ENCODE results near the gene NUBP2. TPM values are rescaled to one million over a fixed set of nuclear protein-coding genes. Genes with fewer than 3 reads are reported as not detected.

NUBP2 gene
- total and polyA plus RNA-seq, 10 of the 15 experiments (the other 5 are each of a cell fraction or from before 2014, with no cell fraction given), result 1.9 to 129 (median 51.7) TPM

GRCh38 chr16:1764971-1765370 is 17.8 kb upstream of the NUBP2 start:
- Histone ChIP-seq H3K9me3 (replicated peaks; ENCODE audit: control insufficient read depth, insufficient read depth, low read length) (no peaks in the 10 kb centered on the region), H3K4me3 (no peak overlapping the region), H4K20me1 (ENCODE audit: control insufficient read depth, insufficient read depth) (no peaks in the 10 kb centered on the region), H3K4me2 (ENCODE audit: control insufficient read depth, insufficient read depth) (no peak overlapping the region), H2AFZ (ENCODE audit: control insufficient read depth, low read depth, low read length) (no peak overlapping the region), H3K4me1 (ENCODE audit: control insufficient read depth, insufficient read depth, low read length) (no peaks in the 10 kb centered on the region), H3K9ac (ENCODE audit: control insufficient read depth, insufficient read depth, low read length) (no peak overlapping the region), H3K27me3 (replicated peaks in 1 of 2; ENCODE audit: control insufficient read depth in 2 of 2, insufficient read depth in 2 of 2, low read length in 1 of 2) (no peaks in the 10 kb centered on the region), H3K27ac (ENCODE audit: control insufficient read depth, insufficient read depth) (no peak overlapping the region), H3K79me2 (ENCODE audit: control insufficient read depth, insufficient read depth, low read length) (no peaks in the 10 kb centered on the region), H3K36me3 (ENCODE audit: control insufficient read depth in 2 of 2, insufficient read depth in 2 of 2, low read length in 1 of 2) (peaks cover 0 to 30% of the 10 kb centered on the region in 2 experiments; a peak in 3 of 4 replicates)
- DNase-seq (ENCODE audit: low read depth, low spot score), result no peak
- POLR2A ChIA-PET, result no interaction called here
- in situ Hi-C loops (cut with MboI) (no loop called here), intact Hi-C loops (cut with micrococcal nuclease; ENCODE audit: unreplicated experiment) (no loop called here)
- no peak for FAIRE-seq
- TF ChIP-seq BCL3 (IDR thresholded peaks at IDR 0.05; ENCODE audit: borderline replicate concordance, insufficient read depth, low read depth, low read length, poor library complexity, severe bottlenecking), result no peak
- TF ChIP-seq USF1 (IDR thresholded peaks at IDR 0.05; ENCODE audit: borderline replicate concordance, extremely low read length, insufficient read depth, low read depth, low read length), result no peak
- no peak for TF ChIP-seq RELA (IDR thresholded peaks at IDR 0.05; ENCODE audit: borderline replicate concordance, partially characterized antibody)
- TF ChIP-seq BHLHE40 (IDR thresholded peaks at IDR 0.05; ENCODE audit: borderline replicate concordance in 1 of 2, low read depth in 2 of 2, low read length in 1 of 2), result no peak
- no peak for TF ChIP-seq IRF4 (IDR thresholded peaks at IDR 0.05; ENCODE audit: low read depth, low read length)
- no peak for TF ChIP-seq BCL11A (IDR thresholded peaks at IDR 0.05; ENCODE audit: low read depth, low read length)
- TF ChIP-seq IRF3 (IDR thresholded peaks at IDR 0.05), result no peak
- no peak for TF ChIP-seq HCFC1 (IDR thresholded peaks at IDR 0.05; ENCODE audit: low read length)
- no peak for TF ChIP-seq ZBED1 (IDR thresholded peaks at IDR 0.05; ENCODE audit: borderline replicate concordance)
- TF ChIP-seq STAT1 (conservative IDR thresholded peaks at IDR 0.05), result no peak
- RAD21 ChIA-PET (ENCODE audit: unreplicated experiment), result interaction anchor here (0.8 kb wide), 1 partner anchor 116 kb away, joined by 4 read pairs; no protein-coding TSS in a partner anchor
- SMC1A ChIA-PET (ENCODE audit: uncharacterized antibody, unreplicated experiment), result no interaction called here
- no peak for ATAC-seq
- 99% methylated on average over 21 of the region's 21 CpGs for WGBS (ENCODE audit: insufficient coverage, insufficient replicate concordance, low lambda C conversion rate, missing lambda C conversion rate)
- CTCF ChIA-PET, result interaction anchor here (1.2 kb wide), 1 partner anchor 59 kb away, joined by 4 read pairs; the partner anchor contains the start of gene MAPK8IP3
- BruUV-seq (replicated peaks), result no TSS peak
